ENCODE data around the gene LRP1B. TPM values are rescaled to one million over a fixed set of nuclear protein-coding genes. Genes with fewer than 3 reads are reported as not detected.
"Not testable (repeated sequence)": the region's sequence is repeated elsewhere in the genome, so short reads cannot be mapped to it uniquely, and the experiment has no call there.

The LRP1B gene
- total RNA-seq, 8 experiments from 2014 or later, result 0.04 to 31.2 (median 11.5) TPM

DNA sequence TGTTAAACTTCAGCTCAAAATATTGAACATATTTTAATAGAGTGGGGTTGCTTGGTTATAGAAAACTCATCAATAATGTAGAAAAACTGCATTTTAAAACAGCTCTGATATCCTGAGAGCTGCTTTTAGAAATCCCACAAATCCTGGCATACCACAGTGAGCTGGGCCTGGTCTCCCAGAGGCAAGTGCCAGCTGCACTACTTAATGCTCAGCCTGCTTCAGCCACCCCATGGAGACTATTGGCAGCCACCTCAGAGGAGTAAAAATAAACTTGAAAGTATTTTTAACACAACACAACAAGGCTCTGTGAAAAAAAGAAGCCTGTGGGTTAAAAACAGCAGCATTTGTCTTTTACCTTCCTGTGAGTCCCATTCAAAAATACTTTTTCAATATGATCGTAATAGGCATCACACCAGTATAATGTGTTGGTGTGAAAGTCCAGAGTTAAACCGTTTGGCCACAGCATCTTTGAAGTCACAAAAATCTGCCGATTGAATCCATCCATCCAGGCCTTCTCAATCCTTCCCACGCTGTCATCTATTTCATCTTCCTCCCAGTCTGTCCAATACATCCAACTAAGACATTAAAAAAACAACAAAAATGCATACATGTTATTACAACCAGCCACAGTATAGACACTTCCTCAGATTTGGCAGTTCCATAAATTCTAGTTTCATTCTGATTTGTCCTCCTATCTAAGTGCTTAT is 1115.3 kb downstream of the LRP1B start:
- Histone ChIP-seq H3K4me3 (no peak overlapping the region), H3K27ac (no peak overlapping the region), H3K4me1 (replicated peaks in 1 of 2) (no peaks in the 10 kb centered on the region)
- ATAC-seq (replicated peaks in 6 of 8), result peak in 1 of 8 experiments; percentile 90
- in situ Hi-C loops (cut with MboI; ENCODE audit: low pct_unique_long_range_greater_than_20kb in 2 of 9, low sequenced_read_pairs in 9 of 9, unreplicated experiment in 9 of 9), result no loop called here
- WGBS, 10 experiments, result 0 to 100% (median 79%) methylated on average over 1 to 4 of the region's 4 CpGs; no CpG with 5 or more reads in 2 of the 10 experiments

DNA sequence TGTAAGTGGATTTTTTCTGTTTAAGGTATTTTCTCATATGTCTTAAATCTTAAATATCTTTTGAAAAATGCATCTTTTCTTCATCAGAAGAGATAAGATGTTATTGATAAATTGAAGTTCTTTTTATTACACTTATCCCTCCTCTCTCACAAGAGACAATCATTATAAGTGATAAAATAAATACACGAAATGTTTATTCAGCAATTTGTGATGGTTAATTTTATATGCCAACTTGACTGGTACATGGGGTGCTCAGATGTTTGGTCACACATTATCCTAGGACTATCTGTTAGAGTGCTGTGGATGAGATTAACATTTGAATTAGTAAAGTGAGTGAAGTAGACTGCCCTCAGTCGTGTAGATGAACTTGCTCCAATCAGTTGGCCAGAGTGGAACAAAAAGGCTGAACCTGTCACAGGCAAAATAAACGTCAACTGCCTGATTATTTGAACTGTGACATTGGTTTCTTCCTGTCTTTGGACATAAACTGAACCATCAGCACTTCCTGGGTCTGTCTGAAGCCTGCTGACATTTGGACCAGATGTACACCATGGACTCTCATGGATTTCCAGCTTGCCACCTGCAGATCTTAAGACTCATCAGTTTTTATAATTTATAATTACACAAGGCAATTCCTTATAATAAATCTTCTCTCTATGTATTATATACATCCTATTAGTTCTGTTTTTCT is 1126.7 kb downstream of the LRP1B start:
- H3K27ac ChIP-seq, result no peak overlapping the region
- ATAC-seq (replicated peaks in 6 of 8), result no peak
- no peaks in the 10 kb centered on the region for H3K4me1 ChIP-seq (replicated peaks in 1 of 2)
- in situ Hi-C loops (cut with MboI; ENCODE audit: low pct_unique_long_range_greater_than_20kb in 2 of 9, low sequenced_read_pairs in 9 of 9, unreplicated experiment in 9 of 9), result no loop called here
- no peak overlapping the region for H3K4me3 ChIP-seq
- 0 to 100% (median 53%) methylated on average over 1 to 3 of the region's 3 CpGs; no CpG with 5 or more reads in 1 of the 10 experiments for WGBS, 10 experiments

DNA sequence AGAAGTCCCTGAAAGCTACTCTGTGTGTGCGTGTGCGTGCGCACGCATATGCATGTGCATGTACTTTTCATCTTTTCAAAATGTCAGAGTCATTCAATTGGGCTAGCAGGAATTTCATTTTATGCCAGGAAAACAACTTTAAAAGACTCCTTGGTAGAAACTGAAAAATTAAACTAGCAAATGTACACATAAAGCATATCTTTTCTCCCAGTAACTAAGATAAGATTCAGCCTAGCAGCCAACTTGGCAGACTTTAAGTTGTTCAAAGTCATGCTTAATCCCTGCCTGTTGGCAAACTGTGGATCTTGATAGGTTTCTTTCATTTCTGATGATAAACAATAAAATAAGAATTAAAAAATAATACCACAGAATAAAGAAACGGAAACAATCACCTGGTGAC is 1129.1 kb downstream of the LRP1B start:
- Histone ChIP-seq H3K4me3 (no peak overlapping the region), H3K4me1 (replicated peaks in 1 of 2) (no peaks in the 10 kb centered on the region), H3K27ac (no peak overlapping the region)
- 67 to 100% (median 98%) methylated on average over 1 to 5 of the region's 5 CpGs for WGBS, 10 experiments
- no peak for ATAC-seq (replicated peaks in 6 of 8)
- in situ Hi-C loops (cut with MboI; ENCODE audit: low pct_unique_long_range_greater_than_20kb in 2 of 9, low sequenced_read_pairs in 9 of 9, unreplicated experiment in 9 of 9), result no loop called here

DNA sequence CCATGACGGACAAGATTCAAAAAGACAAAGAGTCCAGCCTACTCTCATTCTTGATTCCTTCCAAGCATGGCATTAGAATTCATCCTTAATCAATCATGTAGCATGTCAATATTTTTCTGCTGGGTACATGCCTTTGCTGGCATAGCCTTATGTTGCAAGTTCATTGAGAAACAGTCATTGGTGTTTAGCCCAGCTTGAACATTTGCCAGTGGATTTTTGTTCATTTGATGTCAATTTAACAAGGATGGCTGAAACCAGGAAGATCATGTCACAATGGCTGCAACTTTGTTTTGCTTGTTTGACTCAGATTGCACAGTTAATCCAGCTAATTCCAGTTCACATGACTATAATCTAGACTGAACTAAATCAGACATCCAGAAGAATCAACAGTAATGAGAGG is 1132.2 kb downstream of the LRP1B start:
- Histone ChIP-seq H3K4me1 (replicated peaks in 1 of 2) (no peaks in the 10 kb centered on the region), H3K4me3 (no peak overlapping the region), H3K27ac (no peak overlapping the region)
- WGBS, 10 experiments, result 44 to 100% (median 87%) methylated on average over 1 of the region's 1 CpG; no CpG with 5 or more reads in 6 of the 10 experiments
- in situ Hi-C loops (cut with MboI; ENCODE audit: low pct_unique_long_range_greater_than_20kb in 2 of 9, low sequenced_read_pairs in 9 of 9, unreplicated experiment in 9 of 9), result no loop called here
- no peak for ATAC-seq (replicated peaks in 6 of 8)

DNA sequence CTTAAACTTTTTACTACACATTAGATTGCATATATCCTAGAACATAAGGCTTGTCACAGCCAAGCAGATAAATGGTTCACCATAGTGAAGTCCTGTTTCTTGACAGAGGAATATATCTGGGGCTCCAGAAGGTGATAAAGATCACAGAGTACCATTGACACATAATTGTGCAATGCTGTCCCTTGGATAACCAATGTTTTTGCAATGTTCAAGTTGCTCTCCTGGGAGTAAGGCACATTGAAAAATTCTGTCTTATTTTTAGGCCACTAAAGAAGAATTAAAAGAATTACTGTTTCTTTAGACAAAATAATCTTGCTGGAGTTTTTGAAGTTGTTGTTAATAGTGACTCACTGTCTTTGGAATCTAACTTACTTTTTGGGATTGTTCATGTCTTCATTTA is 1132.8 kb downstream of the LRP1B start:
- H3K4me3 ChIP-seq, result no peak overlapping the region
- ATAC-seq (replicated peaks in 6 of 8), result no peak
- H3K4me1 ChIP-seq (replicated peaks in 1 of 2), result no peaks in the 10 kb centered on the region
- no peak overlapping the region for H3K27ac ChIP-seq
- in situ Hi-C loops (cut with MboI; ENCODE audit: low pct_unique_long_range_greater_than_20kb in 2 of 9, low sequenced_read_pairs in 9 of 9, unreplicated experiment in 9 of 9), result no loop called here

DNA sequence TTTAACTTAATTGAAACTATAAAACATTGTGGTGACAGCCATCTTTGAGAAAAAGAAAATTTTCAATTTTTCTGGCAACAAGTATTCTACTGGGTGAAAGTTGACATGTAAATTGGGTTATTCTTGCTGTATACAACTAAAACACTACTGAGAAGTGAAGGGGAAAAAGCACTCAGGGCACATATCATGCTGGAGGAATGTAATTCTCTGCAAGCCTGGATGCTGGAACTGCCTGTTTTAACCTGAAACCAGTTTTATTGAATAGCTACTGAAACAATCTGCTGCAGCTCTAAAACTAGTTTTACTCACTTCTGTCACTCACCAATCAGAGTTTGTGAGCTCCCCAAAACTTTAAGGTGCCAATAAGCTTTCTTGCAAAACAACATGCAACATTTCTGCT is 1136.0 kb downstream of the LRP1B start:
- ATAC-seq (replicated peaks in 6 of 8), result no peak
- in situ Hi-C loops (cut with MboI; ENCODE audit: low pct_unique_long_range_greater_than_20kb in 2 of 9, low sequenced_read_pairs in 9 of 9, unreplicated experiment in 9 of 9), result no loop called here
- H3K27ac ChIP-seq, result no peak overlapping the region
- no peaks in the 10 kb centered on the region for H3K4me1 ChIP-seq (replicated peaks in 1 of 2)
- no peak overlapping the region for H3K4me3 ChIP-seq

DNA sequence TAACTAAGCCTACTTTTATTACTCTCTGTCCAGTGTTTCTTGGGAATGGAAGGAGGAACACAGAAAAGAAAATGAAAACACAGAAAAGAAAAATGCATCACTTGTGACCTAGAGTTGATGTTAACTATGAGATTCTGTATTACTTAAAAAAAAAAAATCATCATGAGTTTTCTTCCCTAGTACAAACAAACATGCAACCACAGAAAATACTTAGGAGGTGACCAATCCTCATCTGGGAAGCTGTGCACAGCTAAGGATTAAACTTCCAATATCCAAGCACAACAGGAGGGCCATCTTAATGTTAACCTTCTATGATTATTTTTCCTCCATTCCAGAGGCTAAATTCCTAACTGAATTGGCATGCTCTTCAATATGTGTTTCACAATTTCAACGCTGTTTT is 1140.4 kb downstream of the LRP1B start:
- no peak overlapping the region for H3K4me3 ChIP-seq
- H3K4me1 ChIP-seq (replicated peaks in 1 of 2), result no peaks in the 10 kb centered on the region
- ATAC-seq (replicated peaks in 6 of 8), result no peak
- 0 to 100% (median 89%) methylated on average over 1 of the region's 1 CpG for WGBS, 10 experiments
- H3K27ac ChIP-seq, result no peak overlapping the region
- in situ Hi-C loops (cut with MboI; ENCODE audit: low pct_unique_long_range_greater_than_20kb in 2 of 9, low sequenced_read_pairs in 9 of 9, unreplicated experiment in 9 of 9), result no loop called here

DNA sequence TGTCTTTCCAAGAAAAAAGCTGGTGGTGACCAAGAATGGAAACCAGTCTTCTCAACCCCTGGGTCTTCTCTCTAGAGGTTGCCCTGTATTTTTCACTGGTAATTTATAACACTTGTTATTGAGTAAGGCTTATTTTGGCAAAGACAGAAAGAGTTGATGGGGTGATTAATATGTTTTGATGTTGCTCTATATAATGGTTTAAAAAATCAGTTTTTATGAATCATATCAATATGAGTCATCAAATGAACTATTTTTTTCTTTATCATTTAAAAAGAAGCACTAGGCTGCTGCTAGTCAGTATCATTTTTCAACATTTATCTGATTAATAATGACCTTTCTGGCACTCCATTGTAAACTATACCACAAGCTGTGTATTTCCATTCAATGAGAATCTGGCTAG is 1142.2 kb downstream of the LRP1B start:
- no peak for ATAC-seq (replicated peaks in 6 of 8)
- H3K4me1 ChIP-seq (replicated peaks in 1 of 2), result no peaks in the 10 kb centered on the region
- in situ Hi-C loops (cut with MboI; ENCODE audit: low pct_unique_long_range_greater_than_20kb in 2 of 9, low sequenced_read_pairs in 9 of 9, unreplicated experiment in 9 of 9), result no loop called here
- no peak overlapping the region for H3K4me3 ChIP-seq
- no peak overlapping the region for H3K27ac ChIP-seq

DNA sequence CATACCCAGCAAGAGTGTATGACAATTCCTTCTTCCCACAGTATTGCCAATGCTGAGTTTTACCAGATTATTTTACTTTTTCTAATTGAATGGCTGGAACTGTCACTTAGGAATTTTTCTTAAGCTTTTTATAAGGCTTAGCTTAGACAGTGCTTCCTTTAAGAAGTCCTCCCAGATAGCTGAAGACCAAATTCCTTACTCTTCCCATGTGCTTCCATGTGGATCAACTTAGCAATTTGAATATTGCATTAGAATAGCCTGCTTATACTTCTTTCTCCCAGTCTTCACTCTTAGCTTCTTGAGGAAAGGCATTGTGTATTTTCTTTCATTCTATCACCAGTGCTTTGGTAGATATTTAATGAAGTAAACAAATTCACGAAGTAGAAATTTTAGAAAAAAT is 1144.4 kb downstream of the LRP1B start:
- no peak for ATAC-seq (replicated peaks in 6 of 8)
- in situ Hi-C loops (cut with MboI; ENCODE audit: low pct_unique_long_range_greater_than_20kb in 2 of 9, low sequenced_read_pairs in 9 of 9, unreplicated experiment in 9 of 9), result no loop called here
- Histone ChIP-seq H3K27ac (no peak overlapping the region), H3K4me1 (replicated peaks in 1 of 2) (no peaks in the 10 kb centered on the region), H3K4me3 (no peak overlapping the region)
- 0 to 100% (median 65%) methylated on average over 1 of the region's 1 CpG; no CpG with 5 or more reads in 2 of the 10 experiments for WGBS, 10 experiments

DNA sequence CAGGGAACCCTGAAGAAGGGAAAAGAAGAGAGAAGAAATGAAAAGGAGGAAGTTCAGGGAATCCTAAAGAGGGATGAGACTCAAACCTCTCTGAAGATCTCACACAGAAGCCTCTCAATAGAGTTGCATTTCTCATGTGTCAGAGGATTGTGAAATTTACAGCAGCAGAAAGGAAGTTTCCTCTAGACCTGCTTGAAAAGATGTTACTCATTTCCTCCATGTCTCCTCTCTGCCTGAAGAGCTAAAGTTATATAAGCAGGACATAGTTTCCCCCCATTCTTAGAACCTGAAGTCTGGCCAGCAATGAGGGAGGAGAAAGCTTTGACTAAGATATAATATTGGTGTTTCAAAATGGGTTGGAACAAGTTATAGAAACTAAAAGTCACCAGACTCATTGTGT is 1155.6 kb downstream of the LRP1B start:
- ATAC-seq (replicated peaks in 6 of 8), result no peak
- in situ Hi-C loops (cut with MboI; ENCODE audit: low pct_unique_long_range_greater_than_20kb in 2 of 9, low sequenced_read_pairs in 9 of 9, unreplicated experiment in 9 of 9), result no loop called here
- H3K4me3 ChIP-seq, result no peak overlapping the region
- H3K4me1 ChIP-seq (replicated peaks in 1 of 2), result no peaks in the 10 kb centered on the region
- H3K27ac ChIP-seq, result no peak overlapping the region

DNA sequence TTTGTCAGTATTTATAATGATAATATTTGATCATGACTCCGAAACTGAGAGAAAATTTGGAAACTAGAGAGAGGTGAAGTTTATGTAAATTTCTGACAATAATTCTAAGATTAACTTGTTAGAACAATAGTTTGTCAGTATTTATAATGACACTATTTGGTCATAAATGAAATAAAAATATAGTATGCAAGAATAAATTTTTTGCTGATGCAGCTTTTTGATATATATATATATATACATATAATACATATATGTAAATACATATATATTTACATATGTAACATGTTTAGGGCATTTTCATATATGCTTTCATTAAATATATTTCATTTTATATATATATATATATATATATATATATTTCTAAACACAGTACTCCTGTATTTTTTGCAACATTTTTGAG is 1158.1 kb downstream of the LRP1B start:
- H3K4me3 ChIP-seq, result no peak overlapping the region
- ATAC-seq (replicated peaks in 6 of 8), result no peak
- WGBS, 10 experiments, result 40 to 100% (median 86%) methylated on average over 1 of the region's 1 CpG
- H3K4me1 ChIP-seq (replicated peaks in 1 of 2), result no peaks in the 10 kb centered on the region
- no peak overlapping the region for H3K27ac ChIP-seq
- in situ Hi-C loops (cut with MboI; ENCODE audit: low pct_unique_long_range_greater_than_20kb in 2 of 9, low sequenced_read_pairs in 9 of 9, unreplicated experiment in 9 of 9), result no loop called here

DNA sequence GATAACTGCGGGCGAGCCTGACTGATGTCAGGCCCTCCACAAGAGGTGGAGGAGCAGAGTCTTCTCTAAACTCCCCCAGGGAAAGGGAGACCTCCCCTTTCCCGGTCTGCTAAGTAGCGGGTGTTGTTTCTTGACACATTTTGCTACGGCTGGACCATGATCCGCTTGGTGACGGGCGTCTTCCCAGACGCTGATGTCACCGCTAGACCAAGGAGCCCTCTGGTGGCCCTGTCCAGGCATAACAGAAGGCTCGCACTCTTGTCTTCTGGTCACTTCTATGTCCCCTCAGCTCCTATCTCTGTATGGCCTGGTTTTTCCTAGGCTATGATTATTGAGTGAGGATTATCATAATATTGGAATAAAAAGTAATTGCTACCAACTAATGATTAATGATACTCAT is 1166.5 kb downstream of the LRP1B start:
- ATAC-seq (replicated peaks in 6 of 8); in situ Hi-C loops (cut with MboI; ENCODE audit: low pct_unique_long_range_greater_than_20kb in 2 of 9, low sequenced_read_pairs in 9 of 9, unreplicated experiment in 9 of 9); H3K27ac ChIP-seq; H3K4me1 ChIP-seq (replicated peaks in 1 of 2); H3K4me3 ChIP-seq: not testable (repeated sequence)
- no CpG with 5 or more reads among the region's 11 CpGs for WGBS, 10 experiments

DNA sequence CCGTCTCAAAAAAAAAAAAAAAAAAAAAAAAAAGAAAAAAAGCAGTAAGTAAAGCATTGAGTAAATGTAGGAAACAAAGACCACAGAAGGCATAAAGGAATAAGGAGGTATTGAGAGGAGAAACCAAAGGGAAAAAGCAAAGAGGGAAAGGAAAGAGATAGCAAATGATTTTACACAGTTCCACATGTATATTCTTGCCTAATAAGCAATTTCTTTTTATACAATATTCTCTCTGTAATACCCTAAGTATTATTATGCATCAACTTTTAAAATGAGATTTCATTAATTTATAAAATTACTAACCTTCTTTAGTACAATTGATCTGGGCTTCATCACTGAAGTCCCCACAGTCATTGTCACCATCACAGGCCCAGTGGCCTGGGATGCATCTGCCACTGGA is 1180.9 kb downstream of the LRP1B start:
- no peak for ATAC-seq (replicated peaks in 6 of 8)
- in situ Hi-C loops (cut with MboI; ENCODE audit: low pct_unique_long_range_greater_than_20kb in 2 of 9, low sequenced_read_pairs in 9 of 9, unreplicated experiment in 9 of 9), result no loop called here

DNA sequence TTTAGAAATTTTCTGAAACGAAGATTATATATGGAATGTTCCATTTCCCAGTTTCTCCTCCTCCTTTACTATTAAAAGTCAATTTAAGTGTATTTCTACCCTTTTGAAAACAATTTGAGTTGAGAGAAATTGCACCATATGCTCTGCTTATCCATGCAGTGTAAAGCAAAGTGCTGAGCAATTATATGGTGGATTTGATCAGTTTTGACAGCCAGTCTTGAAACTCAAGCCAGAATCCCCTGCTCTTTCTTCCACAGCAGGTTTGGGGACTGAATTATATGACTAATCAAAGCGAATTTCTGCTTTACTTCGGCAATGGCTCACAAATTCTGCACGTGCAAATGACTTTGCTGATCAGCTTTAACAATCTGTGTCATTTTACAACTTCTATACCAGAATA is 1183.6 kb downstream of the LRP1B start:
- ATAC-seq (replicated peaks in 6 of 8), result no peak
- H3K27ac ChIP-seq, result no peak overlapping the region

More for the DNA sequence above, 1180.9 kb downstream of the LRP1B start:
- no peak overlapping the region for H3K4me3 ChIP-seq
- H3K27ac ChIP-seq, result no peak overlapping the region
- H3K4me1 ChIP-seq (replicated peaks in 1 of 2), result no peaks in the 10 kb centered on the region
- 80 to 92% methylated on average over 1 of the region's 1 CpG; no CpG with 5 or more reads in 8 of the 10 experiments for WGBS, 10 experiments

More for the DNA sequence above, 1183.6 kb downstream of the LRP1B start:
- Histone ChIP-seq H3K4me3 (no peak overlapping the region), H3K4me1 (replicated peaks in 1 of 2) (no peaks in the 10 kb centered on the region)
- WGBS, 10 experiments, result 12 to 86% (median 63%) methylated on average over 1 to 4 of the region's 4 CpGs; no CpG with 5 or more reads in 1 of the 10 experiments
- in situ Hi-C loops (cut with MboI; ENCODE audit: low pct_unique_long_range_greater_than_20kb in 2 of 9, low sequenced_read_pairs in 9 of 9, unreplicated experiment in 9 of 9), result no loop called here
